Measurements from ENCODE around the gene EHF. TPM values are rescaled to one million over a fixed set of nuclear protein-coding genes. Genes with fewer than 3 reads are reported as not detected.

EHF gene
- total and polyA plus RNA-seq, 2 of the 8 experiments (the other 6 are each of a cell fraction or from before 2014, with no cell fraction given) = not detected

DNA sequence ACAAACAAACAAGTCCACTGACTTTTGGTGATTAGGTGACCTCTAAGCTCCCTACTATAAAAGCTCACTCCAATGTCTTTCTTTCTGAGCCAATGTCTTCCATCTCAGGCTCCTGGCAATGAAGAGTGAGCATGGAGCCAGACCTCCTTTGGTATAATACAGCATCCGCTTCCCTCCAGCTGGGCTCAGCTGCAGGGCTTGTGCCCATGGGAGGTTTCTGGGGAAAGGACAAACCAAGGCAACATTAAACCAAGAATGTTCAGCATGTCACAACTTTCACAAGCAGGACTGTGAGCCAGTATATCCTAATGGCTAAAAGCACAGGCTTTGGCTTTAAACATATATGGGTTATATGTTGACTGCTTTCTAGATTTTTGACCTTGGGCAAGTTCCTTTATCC, 58.8 kb downstream of the EHF start:
- TF ChIP-seq RFX5 (IDR thresholded peaks at IDR 0.05; ENCODE audit: borderline replicate concordance, low read depth, low read length) = no peak
- TF ChIP-seq JUN (IDR thresholded peaks at IDR 0.05; ENCODE audit: low read depth, low read length) = no peak
- no peak for TF ChIP-seq CEBPB (IDR thresholded peaks at IDR 0.05; ENCODE audit: low read depth, low read length)
- TF ChIP-seq, protein P1, sequence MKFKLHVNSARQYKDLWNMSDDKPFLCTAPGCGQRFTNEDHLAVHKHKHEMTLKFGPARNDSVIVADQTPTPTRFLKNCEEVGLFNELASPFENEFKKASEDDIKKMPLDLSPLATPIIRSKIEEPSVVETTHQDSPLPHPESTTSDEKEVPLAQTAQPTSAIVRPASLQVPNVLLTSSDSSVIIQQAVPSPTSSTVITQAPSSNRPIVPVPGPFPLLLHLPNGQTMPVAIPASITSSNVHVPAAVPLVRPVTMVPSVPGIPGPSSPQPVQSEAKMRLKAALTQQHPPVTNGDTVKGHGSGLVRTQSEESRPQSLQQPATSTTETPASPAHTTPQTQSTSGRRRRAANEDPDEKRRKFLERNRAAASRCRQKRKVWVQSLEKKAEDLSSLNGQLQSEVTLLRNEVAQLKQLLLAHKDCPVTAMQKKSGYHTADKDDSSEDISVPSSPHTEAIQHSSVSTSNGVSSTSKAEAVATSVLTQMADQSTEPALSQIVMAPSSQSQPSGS (IDR thresholded peaks at IDR 0.05; ENCODE audit: low read length) = no peak
- no peak for DNase-seq (ENCODE audit: low read depth in 1 of 2, low spot score in 2 of 2)
- no peaks in the 10 kb centered on the region for H4K20me1 ChIP-seq (replicated peaks in 1 of 2; ENCODE audit: control insufficient read depth in 1 of 2, insufficient read depth in 2 of 2, low read length in 2 of 2)
- 0 out of 2 replicates have a peak overlapping the region, but pooled peaks have one; percentile 11 for H2BK12ac ChIP-seq (ENCODE audit: low read depth, low read length)
- H3K56ac ChIP-seq (replicated peaks; ENCODE audit: insufficient read length, low read depth, low read length) = no peak overlapping the region
- no peak overlapping the region for H2BK15ac ChIP-seq (ENCODE audit: low read length)
- no peak for FAIRE-seq
- H2AK5ac ChIP-seq (ENCODE audit: low read depth, low read length) = no peak overlapping the region
- H3K23ac ChIP-seq (ENCODE audit: insufficient read length) = no peak overlapping the region
- H3K14ac ChIP-seq (ENCODE audit: insufficient read length) = no peak overlapping the region
- CTCF ChIA-PET (ENCODE audit: partially characterized antibody) = interaction anchor here (1.7 kb wide), 1 partner anchor 29 kb away, joined by 4 read pairs; no protein-coding TSS in a partner anchor
- H4K91ac ChIP-seq (replicated peaks; ENCODE audit: insufficient read length, low read length) = no peak overlapping the region
- H2BK20ac ChIP-seq (ENCODE audit: low read length) = no peak overlapping the region
- H2BK5ac ChIP-seq (ENCODE audit: low read depth, low read length) = no peak overlapping the region
- H3K4me1 ChIP-seq (replicated peaks in 1 of 4; ENCODE audit: control insufficient read depth in 3 of 4, insufficient read depth in 4 of 4, low read length in 3 of 4) = peaks cover 0 to 5% (median 4%) of the 10 kb centered on the region in 4 experiments; a peak in 2 of 7 replicates
- no peak overlapping the region for H3K4me3 ChIP-seq (ENCODE audit: extremely low read depth in 1 of 4, insufficient read depth in 2 of 4, low read depth in 3 of 4, low read length in 4 of 4)
- H3K23me2 ChIP-seq (ENCODE audit: low read depth, low read length) = no peaks in the 10 kb centered on the region
- POLR2A ChIA-PET (ENCODE audit: partially characterized antibody) = interaction anchor here (1.2 kb wide), 1 partner anchor 8 kb away, joined by 3 read pairs; no protein-coding TSS in a partner anchor
- H3K4ac ChIP-seq (replicated peaks; ENCODE audit: insufficient read length, low read depth, low read length) = no peak overlapping the region
- H3K79me1 ChIP-seq (ENCODE audit: low read depth, low read length) = no peaks in the 10 kb centered on the region
- no peaks in the 10 kb centered on the region for H3K27me3 ChIP-seq (replicated peaks in 1 of 4; ENCODE audit: control insufficient read depth in 3 of 4, extremely low read depth in 1 of 4, insufficient read depth in 3 of 4, low read length in 3 of 4)
- no peak overlapping the region for H3K4me2 ChIP-seq (ENCODE audit: insufficient read depth in 1 of 2, low read depth in 2 of 2, low read length in 2 of 2)
- H4K5ac ChIP-seq (ENCODE audit: insufficient read length, low read depth, low read length) = no peak overlapping the region
- no peak overlapping the region for H3K18ac ChIP-seq (ENCODE audit: extremely low read depth, low read length)
- WGBS, 2 experiments (ENCODE audit: extremely low coverage in 1 of 2, insufficient coverage in 1 of 2, insufficient read length in 1 of 2, insufficient replicate concordance in 2 of 2, low coverage in 1 of 2, low lambda C conversion rate in 2 of 2, missing lambda C conversion rate in 1 of 2) = 100% methylated on average over 1 of the region's 1 CpG; no CpG with 5 or more reads in 1 of the 2 experiments
- no peak overlapping the region for H3K9ac ChIP-seq (replicated peaks in 1 of 4; ENCODE audit: extremely low read depth in 1 of 4, low read depth in 3 of 4, low read length in 3 of 4)
- H3K27ac ChIP-seq (ENCODE audit: low read depth, low read length) = no peak overlapping the region
- H2AFZ ChIP-seq (ENCODE audit: low read length) = no peak overlapping the region
- H3K9me3 ChIP-seq (ENCODE audit: insufficient read depth in 2 of 2, low read depth in 1 of 2, low read length in 1 of 2) = no peaks in the 10 kb centered on the region
- H2BK120ac ChIP-seq (replicated peaks; ENCODE audit: low read depth, low read length) = no peak overlapping the region
- no peaks in the 10 kb centered on the region for H3K79me2 ChIP-seq (ENCODE audit: control insufficient read depth in 1 of 2, insufficient read depth in 2 of 2, low read length in 2 of 2)
- no peaks in the 10 kb centered on the region for H3K36me3 ChIP-seq (ENCODE audit: control insufficient read depth in 2 of 4, insufficient read depth in 4 of 4, low read length in 3 of 4)
- H4K8ac ChIP-seq (ENCODE audit: extremely low read depth, insufficient read depth, low read length) = no peak overlapping the region
